GM19324 (cell line): ENCODE data around the gene SLC2A11.
A peak's percentile ranks its signal among the peaks of the same experiment; 100 is the strongest.

ENCODE experiments used
- ATAC-seq: cut with Tn5 transposase; IDR thresholded peaks from one replicate; pipeline ENCODE4 v1.9.1; 2021; ENCODE audit warnings: mild to moderate bottlenecking, moderate library complexity; ENCODE audit not compliant: unreplicated experiment, low FRiP score

SLC2A11 gene, protein sequence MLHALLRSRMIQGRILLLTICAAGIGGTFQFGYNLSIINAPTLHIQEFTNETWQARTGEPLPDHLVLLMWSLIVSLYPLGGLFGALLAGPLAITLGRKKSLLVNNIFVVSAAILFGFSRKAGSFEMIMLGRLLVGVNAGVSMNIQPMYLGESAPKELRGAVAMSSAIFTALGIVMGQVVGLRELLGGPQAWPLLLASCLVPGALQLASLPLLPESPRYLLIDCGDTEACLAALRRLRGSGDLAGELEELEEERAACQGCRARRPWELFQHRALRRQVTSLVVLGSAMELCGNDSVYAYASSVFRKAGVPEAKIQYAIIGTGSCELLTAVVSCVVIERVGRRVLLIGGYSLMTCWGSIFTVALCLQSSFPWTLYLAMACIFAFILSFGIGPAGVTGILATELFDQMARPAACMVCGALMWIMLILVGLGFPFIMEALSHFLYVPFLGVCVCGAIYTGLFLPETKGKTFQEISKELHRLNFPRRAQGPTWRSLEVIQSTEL

DNA sequence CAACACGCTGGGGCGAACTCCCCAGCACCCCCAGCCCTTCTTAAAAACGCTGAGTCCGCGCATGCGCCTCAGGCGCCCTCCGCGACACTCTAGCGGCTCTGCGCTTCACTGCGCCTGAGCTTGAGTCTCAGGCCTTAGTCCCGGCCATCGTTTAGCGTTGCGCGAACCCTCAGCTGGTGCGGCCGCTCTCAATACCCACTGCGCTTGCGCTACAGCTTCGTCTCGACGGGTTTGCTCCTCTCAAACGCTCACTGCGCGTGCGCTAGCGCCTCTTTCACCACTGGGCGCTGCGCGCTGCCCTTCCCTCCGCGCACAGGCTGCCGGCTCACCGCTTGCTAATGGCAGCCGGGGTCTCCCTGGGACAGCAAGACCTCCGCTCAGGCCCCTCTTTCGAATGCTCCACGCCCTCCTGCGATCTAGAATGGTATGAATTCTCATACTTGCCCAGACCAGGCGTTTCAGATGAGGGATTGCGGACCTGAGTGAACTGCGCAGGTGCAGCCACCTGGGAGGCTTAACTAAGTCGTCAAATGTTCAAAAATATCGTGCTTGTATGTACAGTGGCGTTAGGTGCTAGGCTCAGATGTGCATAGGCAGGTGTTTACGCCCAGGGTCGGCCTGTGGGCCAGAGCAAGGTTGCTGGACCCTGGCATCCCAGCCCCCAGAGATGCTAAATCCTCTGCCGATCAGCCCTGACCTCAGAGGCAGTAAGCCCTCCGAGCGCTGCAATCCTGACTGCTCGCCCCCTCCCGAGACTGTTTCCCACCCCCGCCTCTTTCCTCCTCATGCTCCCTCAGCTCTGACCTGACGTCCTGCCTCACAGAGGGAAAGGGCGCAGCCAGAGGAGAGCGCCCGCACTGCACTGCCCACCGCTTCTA is at the start of gene SLC2A11:
TSS of gene SLC2A11 (plus strand) at position 270 of the 878 bp plus-strand sequence. CDS start at position 395, 125 bp downstream.
- peak; percentile 91 for ATAC-seq

DNA sequence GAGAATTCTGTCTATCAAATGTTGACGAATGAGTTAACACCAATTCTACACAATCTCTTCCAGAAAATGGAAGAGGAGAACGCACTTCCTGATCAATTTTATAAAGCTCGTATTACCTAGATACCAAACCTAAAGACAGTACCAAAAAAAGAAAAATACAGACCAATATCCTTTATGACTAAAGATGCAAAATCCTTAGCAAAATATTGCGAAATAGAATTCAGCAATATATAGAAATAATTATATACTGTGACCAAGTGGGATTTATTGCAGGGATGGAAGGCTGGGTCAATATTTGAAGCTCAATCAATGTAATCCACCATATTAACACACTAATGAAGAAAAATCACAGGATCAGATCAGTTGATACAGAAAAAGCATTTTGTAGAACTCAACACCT is 45.3 kb upstream of the SLC2A11 start:
- no peak for ATAC-seq

DNA sequence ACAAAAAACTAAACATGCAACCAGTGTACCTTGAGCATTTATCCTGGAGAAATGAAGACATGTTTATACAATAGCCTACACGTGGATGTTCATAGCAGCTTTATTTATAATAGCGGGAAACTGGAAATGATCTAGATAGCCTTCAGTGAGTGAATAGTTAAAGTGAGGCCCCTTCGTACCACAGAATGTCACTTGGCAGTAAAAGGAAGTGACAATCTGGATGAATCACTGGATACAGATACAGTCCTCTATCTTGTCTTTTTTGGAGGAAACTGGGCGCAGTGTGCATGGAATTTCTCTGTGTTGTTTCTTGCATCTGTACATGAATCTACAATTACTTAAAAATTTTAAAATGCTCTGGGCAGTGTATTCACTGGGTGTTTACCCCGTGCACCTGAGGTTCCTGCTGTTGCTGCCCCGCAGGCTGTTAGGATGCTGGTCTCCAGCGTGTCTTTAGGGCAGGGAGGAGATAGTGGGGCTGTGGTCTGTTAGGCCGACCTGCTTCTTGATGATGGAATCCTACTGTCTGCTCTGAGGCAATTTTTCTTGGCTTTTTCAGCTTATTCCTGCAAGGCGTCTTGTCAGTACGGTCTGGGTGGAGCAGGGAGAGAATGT is 42.0 kb upstream of the SLC2A11 start:
- no peak for ATAC-seq

DNA sequence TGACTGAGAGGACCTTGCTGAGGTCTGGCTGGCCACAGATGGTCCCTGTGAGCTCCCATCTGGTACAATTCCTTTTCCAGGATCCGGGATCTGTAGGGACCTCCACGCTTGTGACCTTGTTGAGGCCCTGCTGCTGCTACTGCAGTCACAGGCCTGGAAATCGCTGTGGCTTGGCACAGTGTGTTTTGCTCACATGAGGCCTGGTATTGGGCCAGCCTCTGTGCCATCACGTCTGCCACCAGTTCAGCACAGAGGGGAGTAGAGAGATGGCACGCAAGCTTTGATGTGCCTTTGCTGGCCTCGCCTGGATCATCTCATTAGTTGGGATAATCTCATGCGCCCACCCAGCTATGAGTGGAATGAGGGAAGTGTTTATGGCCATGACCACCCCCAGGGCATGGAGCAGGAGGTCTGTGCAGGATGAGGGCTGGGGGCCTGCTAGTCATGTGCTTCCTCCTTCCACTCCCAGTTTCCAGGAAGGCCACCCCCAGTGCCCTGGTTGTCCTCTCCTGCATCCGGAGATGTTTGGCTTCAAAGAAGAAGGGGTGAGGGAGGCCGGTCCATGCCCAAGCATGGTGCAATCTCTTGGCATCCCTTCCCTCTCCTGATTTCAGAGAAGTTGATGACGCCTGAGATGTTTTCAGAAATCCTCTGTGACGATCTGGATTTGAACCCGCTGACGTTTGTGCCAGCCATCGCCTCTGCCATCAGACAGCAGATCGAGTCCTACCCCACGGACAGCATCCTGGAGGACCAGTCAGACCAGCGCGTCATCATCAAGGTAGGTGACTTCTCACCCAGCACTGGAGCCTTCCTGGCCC is 41.3 kb upstream of the SLC2A11 start:
- no peak for ATAC-seq

DNA sequence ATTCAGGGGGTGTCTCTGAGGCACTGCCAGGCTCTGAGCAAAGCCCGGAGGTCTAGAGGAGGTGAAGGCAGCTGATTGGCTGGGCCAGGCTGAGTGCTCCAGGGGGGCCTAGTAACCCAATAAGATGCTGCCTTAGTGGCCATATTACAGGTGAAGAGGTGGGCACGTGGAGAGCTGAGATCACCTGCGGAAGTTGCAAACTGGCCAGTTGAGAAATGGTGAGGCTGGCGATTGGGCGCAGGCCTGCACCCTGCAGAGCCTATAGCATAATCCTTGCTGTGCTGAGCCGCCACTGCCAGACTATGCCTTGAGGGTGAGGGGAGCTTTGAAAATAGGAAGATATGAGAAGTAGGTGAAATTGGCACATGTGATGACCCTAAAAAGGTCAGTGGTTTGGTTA is 40.5 kb upstream of the SLC2A11 start:
- no peak for ATAC-seq

DNA sequence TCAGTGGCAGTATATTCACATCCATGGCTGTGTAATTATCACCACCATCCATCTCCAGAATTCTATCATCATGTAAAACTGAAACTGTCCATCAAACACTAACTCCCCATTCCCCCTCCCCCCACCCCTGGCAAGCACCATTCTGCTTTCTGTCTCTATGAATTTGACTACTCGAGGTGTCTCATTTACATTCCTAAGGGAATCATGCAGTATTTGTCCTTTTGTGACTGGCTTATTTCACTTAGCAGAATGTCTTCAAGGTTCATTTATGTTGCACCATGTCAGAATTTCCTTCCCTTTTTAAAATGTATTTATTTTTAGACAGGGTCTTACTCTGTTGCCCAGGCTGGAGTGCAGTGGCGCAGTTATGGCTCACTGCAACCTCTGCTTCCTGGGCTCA is 39.1 kb upstream of the SLC2A11 start:
- ATAC-seq, result no peak

DNA sequence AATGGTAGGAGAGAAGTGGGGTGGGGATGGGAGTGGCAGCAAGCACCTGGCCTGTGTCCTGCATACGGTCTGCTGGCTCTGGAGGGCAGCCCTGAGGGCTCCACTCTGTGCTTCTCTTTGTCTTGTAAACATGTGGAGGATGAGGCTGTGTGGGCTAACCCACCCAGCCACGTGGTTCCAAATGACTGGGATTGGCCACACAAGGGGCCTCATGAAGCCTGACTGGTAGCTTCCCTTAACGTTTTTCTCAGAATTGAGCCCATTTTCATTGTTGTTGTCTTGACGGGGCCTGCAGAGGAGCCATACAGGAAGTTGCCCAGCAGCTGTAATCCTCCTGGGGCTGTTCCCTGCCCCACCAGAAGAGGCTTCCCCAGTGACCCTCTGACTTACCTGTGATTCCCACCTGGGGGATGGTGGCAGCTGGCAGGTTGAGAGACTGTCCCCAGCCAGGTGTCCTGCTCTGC is 36.9 kb upstream of the SLC2A11 start:
- ATAC-seq, result no peak

DNA sequence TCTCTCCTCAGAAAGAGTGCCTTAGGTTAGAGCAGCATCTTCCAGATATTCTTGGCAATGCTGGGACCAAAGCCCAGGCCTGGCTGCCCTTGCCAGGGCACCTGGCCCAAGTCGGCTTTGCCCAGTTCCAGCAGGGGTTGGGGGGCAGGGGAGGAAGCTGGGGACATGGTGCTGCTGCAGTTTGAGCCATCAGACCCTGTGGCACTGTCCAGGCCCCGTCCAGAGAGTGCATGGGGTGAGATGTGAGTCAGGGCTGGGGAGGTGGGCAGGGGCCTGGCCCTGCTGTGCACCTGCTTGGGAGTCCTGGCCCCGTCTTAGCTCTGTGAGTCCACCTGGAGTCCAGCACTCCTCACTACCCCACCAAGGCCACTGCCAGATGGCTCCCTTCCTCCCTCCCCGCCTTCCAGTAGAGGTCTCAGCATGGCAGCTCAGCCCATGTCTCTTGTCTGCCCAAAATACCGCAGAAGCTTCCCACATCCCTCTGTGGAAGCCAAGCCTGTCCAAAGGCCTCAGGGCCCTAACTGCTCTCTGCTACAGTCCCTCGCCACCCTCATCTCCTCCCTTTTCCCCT is 35.5 kb upstream of the SLC2A11 start:
- no peak for ATAC-seq

DNA sequence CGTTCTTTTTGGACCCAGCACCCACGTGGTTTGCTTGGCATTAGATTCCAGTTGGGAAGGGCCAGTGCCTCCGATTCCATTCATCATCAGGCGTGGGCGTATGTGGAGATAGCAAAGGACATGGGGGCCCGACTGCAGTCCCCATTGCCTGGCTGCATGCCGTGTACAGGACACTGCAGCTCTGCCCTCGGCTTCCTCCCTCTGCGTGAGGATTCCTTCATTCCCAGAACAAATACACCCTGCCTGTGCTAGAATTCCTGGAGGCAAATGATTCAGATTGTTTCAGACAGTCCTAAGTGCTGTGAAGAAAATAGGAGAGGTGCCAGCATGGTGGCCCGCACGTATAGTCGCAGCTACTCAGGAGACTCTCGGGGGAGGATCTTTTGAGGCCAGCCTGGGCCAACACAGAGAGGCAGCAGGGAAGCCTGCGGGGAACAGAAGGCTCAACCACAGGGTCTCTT is 34.3 kb upstream of the SLC2A11 start:
- no peak for ATAC-seq

DNA sequence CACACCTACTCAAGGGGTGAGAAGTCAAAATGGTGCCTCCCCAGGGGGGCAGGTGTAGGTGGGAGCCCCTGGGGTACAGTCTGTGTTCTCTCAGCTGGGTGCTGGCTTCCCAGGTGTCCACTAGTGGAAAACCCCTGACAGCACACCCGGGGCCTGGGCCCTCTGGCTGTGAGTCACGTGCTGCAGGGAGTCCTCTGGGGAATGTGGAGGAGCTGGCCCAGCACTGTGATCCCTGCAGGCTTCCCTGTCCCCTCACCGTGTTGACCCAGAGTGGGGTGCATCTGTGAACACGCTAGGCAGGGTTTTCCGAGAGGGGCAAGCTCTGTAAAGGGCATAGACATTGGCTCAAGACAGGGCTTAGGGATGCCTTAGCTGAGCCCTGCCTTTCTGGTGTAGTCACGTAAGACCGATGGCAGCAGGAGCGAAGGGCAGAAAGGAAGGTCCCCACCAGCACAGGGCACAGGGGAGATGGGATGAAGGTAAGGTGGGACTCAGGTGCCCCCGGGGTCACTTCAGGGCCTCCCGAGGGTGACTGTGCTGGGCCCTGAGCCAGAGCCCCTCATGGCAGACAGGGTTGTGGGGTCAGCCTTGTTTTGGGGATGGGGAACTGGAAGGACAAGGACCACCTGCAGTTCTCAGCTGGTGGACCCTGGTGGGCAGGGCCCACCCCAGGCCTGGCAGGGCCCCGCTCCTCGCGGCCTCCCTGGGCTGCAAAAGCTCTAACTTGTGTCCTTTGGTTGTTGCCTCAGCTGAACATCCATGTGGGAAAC is 33.0 kb upstream of the SLC2A11 start:
- no peak for ATAC-seq

DNA sequence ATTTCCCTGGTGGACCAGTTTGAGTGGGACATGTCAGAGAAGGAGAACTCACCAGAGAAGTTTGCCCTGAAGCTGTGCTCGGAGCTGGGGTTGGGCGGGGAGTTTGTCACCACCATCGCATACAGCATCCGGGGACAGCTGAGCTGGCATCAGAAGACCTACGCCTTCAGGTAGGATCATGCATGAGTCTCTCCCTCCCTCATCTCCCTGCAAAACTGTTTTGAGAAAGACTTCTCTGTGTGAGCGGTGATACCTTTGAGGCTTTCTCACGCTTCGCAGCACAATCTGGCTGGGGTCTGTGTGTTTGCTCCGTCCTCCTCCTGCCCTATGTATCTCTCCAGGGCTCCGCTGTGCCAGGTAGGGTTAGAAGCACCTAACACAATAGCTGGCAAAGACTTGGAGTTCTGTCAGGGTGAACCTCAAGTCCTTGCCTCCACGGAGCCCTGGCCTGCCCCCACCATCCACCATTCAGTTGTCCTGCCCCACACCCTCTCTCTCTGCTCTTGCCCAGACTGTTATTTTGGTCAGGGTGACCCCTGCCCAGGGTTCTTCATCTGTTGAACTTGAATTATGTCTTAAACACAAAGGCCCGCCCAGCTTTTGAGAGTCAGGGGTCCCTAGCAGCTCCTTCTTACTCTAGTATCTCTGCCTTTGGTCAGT is 32.3 kb upstream of the SLC2A11 start:
- no peak for ATAC-seq

DNA sequence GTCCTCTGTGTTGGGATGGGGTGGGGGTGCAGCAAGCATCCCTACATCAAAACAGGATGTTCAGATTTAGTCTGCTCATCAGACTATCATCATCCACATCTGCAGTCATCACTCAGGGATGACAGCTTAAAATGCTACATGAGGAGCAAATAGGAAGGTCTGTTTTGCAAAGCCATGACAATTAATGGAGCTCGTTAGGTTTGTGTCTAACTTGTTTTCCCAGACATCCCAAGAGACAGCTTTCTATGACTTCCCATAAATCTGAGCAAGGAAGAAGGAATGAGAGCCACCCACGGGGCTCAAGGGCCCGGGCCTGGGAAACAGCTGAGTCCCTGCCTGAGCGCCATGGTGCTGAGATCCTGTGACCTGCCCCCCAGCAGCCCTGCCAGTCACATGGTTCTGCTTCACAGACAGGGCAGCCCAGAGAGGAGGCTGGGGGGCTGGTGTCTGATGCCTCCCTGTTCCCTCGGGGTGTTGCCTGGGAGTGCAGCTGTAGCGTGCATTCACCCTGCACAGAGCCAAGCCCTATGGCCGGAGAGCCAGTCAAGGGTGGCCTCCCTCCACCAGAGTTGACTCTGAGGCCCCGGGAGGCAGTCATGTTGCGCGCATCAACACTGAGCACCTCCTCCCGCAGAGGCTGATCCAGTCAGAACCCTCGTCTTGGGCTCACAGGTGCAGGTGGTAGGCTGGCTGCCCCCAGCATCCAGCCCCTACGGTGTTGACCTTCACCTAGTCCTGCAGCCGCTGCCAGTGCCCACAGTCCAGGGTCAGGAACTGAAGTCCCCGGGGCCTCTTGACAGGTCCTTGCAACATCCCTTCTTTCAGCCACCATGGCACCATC is 30.9 kb upstream of the SLC2A11 start:
- no peak for ATAC-seq

DNA sequence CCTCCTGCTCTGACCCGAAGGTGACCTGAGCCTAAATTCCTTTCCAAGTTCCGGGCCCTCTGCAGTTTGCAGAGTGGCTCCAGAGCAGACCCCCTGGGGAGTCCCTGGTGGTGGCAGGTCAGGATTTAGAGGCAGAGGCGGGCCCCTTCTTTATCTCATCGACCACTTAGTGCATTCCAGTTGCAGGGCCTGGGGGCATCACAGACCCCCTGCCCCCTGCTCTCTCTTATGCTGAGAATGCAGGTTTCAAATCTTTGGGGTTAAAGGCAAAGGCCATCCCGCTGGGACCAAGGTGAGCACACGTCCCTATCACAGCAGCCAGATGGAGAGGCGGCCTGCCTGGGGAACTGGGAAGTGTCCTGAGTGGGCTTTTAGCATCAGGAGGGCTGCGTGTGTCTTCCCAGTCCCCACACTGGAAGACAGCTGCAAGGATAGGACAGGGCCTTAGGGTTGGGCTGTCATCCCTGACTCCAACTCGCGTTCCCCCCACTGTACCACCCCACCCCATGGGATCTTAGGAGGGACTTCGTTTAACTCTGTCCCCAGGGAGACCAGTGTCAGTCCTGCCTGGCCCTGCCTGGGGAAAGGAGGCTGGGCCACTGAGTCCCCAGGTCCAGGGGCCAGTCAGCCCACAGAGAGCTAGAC is 30.2 kb upstream of the SLC2A11 start:
- ATAC-seq, result no peak

DNA sequence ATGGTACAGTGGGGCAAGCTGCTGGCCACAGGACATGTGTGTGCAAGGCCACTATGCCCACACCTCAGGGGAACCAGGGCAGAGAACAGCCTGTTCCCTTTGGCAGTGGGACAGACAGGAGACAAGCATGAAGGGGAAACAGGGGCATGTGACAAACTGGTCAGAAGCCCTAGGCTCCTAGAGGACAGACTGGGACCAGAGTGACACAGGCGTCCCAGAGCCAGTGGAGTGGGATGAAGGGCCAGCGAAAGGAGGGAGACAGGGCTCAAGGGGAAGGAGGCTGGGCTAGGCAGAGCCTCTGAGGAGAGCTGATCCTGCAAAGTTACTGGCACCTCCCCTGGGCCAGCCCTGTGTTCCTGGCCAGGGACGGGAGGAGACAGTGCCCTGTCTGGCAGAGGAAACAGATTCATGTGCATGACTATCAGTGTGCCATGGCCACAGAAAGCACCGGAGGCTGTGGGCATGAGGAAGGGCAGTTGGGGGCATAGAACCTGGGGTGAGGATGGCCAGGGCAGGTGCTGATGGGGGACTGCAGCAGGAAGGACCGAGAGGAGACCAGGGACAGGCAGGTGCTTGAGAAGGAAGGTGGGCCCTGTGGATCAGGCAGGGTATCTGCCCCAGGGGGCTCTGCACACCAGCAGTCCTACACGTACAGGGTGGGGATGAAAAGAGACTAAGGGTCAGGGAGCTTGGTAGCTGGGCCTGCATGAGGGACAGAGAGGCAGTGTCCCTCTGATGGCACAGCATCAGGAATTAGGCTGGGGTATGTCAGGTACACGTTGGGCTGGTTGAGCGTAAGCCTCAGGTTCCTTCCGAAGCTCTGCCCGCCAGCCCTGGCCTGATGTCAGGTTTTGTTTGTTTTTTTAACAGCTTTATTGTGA is 28.6 kb upstream of the SLC2A11 start:
- ATAC-seq, result no peak

DNA sequence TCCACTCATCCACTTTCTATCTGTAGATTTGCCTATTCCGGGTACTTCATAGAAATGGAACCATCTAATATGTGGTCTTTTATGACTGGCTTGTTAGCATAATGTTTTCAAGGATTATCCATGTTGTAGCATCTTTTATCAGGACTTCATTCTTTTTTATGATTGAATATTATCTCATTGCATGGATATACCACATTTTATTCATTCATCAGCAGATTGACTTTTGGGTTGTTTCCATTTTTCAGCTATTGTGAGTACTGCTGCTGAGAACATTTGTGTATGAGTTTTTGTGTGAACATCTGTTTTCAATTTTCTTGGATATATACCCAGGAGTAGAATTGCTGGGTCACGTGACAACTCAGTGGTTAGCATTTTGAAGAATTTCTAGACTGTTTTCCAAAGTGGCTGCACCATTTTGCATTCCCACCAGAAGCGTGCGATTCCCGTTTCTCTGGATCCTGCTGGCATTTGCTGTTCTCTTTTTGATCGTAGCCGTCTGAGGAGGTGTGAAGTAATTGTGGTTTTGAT is 27.8 kb upstream of the SLC2A11 start:
- no peak for ATAC-seq

DNA sequence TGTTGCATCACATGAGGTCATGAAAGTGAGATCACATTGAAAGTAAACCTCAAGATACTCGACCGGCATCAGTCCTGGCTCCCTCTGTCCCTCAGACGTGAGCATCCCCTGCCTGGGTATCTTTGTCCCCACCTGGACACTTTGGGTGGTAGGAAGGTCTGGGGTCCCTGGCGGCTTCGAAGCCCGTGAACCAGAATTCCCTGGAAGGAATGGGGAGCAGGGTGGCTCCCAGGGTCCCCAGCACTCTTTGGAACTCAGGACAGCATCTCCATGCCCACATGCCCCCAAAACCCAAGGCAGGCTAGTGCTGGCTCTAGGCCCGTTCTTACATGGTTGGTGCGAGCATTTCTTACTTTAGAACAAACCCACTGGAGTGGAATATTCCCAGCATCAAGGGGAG is 26.4 kb upstream of the SLC2A11 start:
- no peak for ATAC-seq
